GM19025 (cell line): ENCODE measurements around the gene EFCAB8.

Experiments used
- ATAC-seq: cut with Tn5 transposase; IDR thresholded peaks from one replicate; pipeline ENCODE4 v1.9.1; 2021; ENCODE audit warnings: mild to moderate bottlenecking, low read depth, moderate library complexity; ENCODE audit not compliant: unreplicated experiment

The EFCAB8 gene, protein sequence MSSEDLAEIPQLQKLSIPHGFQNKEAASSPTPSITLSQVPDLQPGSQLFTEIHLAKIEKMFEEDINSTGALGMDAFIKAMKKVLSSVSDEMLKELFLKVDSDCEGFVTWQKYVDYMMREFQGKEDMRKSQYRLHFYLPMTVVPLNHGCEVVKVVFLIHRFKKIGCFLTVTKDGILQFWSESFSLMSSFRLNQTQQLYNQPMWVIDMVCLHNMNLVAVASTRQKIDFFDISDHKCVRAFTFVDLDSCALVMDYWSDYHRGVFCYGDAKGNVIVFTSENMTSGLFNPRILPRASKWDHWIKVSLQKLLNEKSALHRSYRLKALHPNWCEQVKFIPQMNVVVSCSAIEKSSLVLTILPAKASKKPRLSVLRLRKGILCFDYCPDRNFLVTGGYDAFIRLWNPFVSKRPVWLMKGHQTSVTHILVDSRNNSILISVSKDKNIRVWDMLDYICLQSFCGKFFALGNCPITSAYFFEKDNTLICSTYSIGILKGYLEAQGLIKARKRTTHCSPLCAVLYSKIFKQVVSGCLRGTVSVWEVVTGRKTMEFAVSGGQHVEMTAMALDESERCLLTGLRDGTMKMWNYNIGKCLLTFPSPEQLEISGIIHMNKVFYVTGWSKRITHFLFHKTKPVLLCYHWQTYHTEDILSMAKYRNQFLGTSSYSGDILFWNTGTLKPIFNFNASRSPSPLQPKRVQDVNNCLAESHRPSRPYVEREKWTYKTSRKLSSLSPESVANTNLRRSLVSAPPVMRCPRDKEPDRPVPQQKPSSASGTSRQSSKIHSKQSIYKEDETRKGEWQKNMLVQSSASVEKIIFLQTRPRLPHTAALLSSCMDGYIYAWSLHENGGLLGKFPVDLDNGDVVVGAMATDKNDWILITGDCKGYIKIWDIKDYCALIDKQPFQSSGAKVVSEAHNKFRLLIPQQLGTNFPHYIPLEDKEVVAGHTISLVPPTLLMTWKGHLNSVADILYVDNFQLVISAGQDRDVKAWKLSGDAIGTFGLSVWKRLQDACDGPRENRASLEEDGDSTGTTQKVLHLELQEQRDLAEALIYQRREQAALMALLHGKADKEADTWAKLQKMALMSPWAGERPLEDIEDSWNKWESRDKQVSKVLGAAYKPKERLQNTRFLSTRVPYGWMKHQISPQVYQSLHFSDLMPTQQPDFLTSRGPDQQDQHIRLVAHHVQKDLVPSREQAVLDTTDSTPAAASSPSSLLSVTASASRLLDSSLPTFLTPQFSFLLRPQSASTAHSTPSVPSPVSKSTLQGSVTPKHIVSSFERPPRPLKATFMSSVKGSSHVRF

DNA sequence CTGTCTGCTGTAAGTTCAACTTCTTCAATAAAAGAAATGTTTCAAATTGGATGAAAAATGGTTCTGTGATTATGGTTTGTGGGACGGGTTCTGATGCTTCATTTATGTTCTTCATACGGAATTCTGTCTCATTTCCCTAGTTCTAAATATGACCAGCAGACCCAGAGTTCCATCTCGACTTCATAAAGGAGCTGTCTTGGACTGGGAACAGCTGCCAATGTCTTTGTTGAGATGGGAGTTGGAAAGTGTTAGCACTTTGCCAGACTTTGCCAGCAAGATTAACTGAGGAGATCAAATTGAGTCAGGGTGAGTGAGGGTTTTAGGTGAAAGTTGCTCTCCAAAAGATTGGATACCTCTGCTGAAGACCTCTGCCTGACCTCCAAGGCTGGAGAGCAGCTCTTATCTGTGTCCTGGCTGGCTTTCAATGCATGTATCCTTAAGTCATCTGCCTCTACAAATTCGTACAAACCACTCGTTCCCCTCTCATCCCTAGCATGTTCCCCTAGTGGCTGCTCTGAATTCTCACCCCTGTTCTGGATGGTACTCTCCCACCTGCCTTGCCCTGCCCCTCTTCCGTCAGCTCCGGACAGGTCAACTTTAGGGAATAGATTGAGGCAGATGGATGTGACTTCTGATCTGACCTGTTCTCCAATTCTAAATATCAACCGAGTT is at the start of gene EFCAB8:
Gene EFCAB8 (plus strand): TSS at position 223 of the 672 bp plus-strand sequence. CDS start 4,870 bp downstream, outside the sequence.
- no peak for ATAC-seq

DNA sequence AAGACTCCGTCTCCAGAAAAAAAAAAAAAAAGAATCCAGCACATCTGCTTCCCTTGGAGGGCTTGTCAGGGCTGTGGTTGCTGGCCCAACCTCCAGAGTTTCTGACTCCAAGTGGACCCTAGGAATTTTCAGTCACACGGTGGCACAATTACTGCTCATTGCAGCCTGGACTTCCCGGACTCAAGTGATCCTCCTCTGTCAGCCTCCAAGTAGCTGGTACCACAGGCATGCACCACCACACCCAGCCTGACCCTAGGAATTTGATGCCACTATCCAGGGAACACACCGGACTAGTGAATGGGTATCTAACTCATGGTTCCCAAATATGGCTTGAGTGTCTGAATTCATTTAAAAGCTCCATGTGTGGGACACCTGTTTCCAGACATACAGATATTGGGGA is 48.8 kb upstream of the EFCAB8 start:
- no peak for ATAC-seq

DNA sequence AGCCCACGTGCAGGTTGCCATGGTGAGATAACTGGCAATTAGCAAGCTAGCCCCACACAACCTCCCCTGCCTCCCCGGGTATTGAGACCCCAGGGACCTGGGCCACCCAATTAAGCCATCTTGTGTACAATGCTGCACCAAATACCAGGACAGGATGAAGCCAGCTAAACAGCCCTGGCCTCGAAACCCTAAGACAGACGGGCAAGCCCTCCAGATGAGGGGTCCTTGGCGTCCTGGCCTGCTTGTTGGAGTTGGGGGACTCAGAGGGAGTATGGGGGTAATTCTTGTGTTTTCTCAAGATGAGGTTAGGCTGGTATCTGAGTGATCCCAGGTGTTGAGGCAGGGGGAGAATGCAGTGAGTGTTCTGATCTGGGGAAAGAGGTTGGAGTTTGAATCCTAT is 47.8 kb upstream of the EFCAB8 start:
- ATAC-seq: no peak

DNA sequence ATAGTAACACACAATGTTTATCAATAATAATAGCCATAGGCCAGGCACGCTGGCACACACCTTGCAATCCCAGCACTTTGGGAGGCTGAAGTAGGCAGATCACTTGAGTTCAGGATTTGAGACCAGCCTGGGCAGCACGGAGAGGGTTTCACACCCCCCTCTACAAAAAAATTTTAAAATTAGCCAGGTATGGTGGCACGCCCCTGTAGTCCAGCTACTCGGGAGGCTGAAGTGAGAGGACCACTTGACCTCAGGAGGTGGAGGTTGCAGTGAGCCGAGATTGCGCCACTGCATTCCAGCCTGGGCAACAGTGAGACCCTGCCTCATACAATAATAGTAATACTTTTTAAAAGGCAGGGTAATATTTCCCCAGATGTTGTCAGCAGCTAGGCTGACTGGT is 46.8 kb upstream of the EFCAB8 start:
- ATAC-seq: no peak

DNA sequence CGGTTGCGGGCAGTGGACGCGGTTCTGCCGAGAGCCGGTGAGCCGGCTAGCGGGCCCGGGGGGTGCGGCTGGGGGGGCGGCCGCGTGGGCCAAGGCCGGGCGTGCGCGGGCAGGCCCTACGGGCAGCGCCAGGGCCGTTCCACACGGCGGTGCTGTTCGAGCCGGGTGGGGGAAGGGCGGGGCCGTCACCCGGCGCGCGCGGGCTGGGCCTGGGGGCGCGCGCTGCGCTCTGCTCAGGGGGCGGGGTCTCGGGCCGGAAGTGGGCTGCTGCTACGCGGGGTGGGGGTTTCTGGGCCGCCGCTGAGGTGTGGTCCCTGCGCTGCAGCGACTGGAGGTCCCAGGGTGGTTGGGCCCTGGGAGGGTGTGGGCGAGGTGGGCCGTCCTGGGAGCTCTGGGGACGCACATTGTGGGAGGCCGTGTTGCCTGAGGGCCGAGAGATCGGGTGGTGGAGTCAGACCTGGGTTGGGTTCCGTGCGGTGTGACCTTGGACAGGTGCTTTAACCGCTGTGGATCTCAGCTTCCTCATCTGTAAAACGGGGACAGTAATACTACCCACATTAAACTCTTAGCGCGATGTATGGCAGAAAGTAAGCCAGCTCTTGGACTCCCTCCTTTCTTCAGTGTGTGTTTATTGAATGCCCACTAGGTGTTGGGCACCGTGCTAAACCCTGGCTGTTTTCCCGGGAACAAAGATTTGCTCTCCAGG is 38.6 kb upstream of the EFCAB8 start:
- ATAC-seq: peak; percentile 57

DNA sequence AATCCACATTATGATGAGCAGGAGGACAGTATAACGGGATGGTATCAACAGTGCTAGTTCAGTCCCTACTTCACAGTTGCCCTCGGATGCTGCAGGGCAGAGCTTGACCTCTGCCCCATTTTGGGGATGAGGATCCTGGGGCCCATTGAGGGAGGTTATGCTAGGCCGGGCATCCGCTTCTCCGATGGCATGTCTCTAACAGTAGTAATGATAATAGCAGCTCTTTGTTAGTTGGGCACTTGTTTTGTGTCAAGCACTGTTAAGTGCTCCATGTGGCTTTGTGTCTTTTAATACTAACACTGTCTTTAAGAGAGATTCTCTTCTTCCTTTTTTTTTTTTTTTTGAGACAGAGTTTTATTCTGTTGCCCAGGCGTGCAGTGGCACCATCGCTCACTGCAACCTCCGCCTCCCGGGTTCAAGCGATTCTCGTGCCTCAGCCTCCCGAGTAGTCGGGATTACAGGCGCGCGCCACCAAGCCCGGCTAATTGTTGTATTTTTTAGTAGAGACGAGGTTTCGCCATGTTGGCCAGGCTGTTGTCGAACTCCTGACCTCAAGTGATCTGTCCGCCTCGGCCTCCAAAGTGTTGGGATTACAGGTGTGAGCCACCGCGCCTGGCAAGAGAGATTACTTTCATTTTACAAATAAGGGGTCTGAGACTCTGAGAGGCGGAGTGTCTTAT is 37.9 kb upstream of the EFCAB8 start:
- ATAC-seq: no peak

DNA sequence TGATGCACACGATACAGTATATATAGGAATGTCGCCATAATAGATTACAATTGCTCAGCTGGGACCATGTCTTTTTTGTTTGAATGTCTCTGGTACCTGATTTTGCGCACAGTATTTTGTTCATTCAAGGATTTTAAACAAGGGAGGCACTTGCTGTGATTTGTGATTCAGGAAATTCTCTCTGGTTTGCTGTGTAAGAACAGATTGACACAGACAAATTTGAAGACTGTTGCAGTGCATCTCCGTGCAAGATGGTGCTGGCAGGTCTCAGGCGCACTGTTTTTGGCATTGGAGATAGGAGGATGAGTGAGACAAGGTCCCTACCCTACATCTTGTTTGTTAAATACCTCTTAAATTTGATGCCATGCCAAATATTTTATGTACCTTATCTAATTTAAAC is 36.5 kb upstream of the EFCAB8 start:
- ATAC-seq: no peak

DNA sequence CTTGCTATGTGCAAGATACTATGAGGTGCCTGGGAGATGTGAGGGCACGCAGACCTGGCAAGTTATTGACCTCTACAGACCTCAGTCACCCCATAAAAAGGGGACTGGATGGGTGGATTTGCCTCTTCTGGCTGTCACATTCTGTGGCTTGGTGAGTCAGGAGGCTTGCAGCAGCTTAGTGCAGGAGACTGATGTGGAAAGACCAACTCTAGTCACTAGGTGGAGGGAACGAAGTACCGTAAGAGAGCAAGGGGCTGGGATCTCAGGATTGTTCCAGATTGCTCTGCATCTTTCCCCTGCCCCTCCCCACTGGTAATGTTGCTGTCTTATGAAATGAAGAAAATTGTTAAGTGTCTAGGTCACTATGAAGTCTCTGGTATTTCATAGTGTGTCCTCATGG is 35.6 kb upstream of the EFCAB8 start:
- ATAC-seq: no peak

DNA sequence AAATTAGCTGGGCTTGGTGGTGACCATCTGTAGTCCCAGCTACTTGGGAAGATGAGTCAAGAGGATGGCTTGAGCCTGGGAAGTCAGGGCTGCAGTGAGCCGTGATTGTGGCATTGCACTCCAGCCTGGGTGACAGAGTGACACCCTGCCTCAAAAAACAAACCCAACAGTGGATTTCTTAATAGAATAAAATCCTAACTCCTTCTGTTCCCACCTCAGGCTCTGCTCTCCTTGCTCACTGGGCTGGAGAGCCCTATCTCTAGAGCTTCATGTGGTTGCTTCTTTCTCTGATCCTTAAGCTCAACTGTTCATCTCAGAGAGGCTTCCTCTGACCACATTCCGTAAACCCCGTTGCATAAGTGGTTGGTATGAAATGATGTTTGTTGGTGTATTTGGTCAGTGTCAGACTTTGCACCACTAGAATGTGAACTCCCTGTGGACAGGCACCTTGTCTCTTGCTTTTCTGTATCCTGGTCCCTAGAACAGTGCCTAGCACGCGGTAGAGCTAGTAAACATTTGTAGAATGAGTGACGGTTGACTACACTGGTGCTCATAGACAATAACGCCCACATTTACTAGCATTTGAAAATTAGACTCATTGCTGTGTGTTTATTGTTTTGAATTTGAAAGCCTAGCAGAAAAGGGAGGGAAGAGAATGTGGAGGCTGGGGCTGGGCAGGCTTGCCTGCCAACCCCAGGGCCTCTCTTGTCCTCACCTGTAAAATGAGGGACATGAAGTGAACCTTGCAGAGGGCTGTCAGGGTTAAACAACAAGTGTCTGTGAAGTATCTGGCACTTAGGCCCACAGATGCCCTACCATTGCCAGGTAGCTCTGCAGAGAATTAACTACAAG is 34.8 kb upstream of the EFCAB8 start:
- ATAC-seq: no peak

DNA sequence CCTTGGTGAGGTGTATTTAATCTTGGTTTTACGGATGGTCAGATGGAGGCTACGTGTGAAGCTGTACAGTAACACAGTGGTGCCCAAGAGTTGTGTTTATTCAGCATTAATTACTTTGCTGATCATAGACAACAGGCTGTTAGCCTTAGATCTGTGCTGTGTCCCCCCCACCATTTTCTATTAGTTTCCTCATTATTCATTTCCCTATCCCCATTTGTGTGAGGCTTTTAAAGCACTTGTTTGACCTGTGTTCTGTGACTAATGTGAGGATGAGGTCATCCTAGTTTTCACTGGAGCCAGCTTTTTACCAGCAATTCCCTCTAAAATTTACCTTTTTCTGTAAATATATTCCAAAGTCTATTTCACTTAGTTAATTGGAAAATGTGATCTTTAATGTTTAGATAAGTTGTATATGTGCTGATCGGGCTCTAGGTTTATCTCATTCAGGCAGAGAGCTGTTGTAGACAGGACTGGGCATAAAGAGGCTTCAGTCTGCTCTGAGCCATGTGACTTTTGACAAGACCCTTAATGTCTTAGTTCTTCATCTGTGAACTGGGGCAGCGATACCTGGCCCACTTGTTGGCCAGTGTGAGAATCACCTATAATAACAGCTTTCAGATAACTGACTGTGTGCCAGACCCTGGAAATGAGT is 30.6 kb upstream of the EFCAB8 start:
- ATAC-seq: no peak

DNA sequence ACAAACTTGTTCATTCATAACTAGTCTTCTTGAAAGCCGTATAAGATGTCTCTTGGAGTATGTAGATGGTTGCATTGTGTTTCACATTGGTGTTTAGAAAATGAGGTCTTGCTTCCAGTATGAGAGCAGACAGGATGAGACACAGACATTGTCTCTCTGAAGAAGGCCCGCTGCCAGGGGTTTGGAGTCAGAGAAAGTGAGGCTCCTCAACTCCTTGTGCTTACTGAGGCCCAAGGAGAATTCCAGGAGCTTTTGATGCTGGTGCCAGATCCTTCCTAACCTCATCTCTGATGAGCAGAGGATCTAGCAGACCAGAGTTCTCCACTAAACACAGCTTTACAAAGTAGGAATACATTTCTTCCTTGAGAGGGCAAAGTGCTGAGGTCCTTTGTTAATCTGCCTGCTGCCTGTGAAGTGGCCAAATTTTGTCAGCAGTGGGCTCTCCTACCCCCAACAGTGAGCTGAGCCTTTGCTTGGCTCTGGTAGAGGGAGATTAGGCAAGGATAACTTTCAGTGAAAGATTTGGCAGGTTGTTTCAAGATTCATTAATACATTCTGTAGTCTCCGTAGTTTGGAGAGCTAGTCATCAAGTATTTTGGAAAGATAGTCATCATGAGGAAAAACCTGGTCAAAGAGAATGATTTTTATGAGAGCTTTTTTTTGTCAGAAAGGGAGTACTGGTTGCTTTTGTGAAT is 29.3 kb upstream of the EFCAB8 start:
- no peak for ATAC-seq

DNA sequence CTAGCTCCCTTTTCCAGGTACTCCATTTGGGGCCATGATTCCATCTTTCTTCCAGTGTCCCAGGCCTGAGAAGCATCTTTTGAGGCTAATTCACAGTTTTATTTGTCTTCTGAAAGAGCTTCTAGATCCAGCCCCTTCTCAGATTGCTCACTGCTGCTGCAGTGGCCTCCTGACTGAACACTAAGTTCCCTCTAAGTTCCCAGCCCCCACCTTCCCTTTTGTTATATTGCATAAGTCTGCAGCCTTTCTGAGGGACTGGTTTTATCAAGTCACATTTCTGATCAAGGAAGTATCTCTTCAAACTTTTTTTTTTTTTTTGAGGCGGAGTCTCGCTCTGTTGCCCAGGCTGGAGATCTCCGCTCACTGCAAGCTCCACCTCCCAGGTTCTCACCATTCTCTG is 28.3 kb upstream of the EFCAB8 start:
- no peak for ATAC-seq

DNA sequence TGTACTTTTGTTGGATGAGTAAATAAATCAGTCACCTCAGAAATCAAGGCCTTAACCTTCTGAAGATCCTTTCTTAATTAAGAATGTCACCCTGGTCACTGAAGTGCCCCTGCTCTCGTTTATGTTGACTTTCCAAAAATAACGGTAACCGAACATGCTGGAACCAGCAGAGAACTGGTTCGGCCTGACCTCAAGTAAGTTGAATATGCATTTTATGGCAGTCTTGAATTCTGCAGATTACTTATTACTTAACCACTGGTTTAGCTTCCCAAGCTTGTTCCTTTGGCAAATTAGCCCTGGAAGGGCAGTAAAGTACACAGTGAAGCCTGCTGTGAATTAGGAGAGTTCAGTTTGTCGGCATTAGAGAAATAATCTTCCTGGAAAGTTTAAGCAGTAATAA is 26.7 kb upstream of the EFCAB8 start:
- no peak for ATAC-seq

DNA sequence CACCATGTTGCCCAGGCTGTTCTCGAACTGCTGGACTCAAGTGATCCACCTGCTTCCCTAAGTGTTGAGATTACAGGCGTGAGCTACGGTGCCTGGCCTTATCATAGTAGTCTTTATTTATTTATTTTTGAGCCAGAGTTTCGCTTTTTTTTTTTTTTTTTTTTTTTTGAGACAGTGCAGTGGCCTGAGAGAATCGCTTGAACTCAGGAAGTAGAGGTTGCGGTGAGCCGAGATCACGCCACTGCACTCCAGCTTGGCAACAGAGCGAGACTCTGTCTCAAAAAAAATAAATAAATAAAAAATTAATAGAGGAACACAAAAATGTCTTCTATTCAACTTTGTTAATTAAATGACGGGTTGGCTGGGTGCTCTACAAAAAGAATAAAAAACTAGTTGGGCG is 26.1 kb upstream of the EFCAB8 start:
- ATAC-seq: no peak

DNA sequence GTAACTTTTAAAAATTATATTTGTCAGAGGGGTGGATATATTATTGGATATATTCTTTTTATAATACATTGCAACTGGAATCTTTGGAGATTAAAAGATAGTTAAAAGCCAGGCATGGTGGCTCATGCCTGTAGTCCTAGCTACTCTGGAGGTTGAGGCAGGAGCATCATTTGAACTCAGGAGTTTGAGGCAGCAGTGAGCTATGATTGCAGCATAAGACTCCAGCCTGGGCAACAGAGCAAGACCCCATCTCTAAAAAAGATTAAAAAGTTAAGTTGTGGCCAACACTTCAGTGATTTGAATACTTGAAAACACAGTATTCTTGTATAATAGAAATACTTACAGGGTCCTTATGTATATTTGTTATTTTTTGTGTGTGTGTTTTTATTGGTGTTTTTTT is 23.8 kb upstream of the EFCAB8 start:
- ATAC-seq: no peak

DNA sequence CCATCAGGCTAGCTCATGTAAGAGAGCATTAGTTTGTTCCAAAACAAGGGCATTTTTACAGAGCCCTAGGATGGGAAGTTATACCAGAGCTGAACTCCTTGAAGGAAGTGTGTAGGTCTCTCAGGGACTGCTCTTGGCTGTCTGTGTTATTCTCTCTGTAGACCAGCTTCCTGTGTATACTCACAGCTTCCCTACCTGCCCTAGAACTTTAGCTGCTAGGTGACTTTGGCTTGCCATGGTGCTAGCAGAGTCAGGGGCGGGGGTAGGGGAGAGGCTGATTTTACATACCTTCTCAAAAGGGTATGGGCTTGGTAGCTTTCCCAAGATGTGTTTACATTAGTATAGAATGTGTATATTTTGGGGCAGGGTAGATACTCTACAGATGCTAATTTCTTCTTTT is 21.6 kb upstream of the EFCAB8 start:
- ATAC-seq: no peak
